Colon (tissue), 2 donors: ENCODE data around the gene SCN1B.
"Not testable (repeated sequence)": the region's sequence is repeated elsewhere in the genome, so short reads cannot be mapped to it uniquely, and the experiment has no call there.

Experiments
- FAIRE-seq: peaks from 2 replicates; lab custom pipeline; 2012; peaks lifted over from hg19 to GRCh38; lab: Jason Lieb, UNC
- donor health status: control.
- donor health status: control.

Gene SCN1B

DNA sequence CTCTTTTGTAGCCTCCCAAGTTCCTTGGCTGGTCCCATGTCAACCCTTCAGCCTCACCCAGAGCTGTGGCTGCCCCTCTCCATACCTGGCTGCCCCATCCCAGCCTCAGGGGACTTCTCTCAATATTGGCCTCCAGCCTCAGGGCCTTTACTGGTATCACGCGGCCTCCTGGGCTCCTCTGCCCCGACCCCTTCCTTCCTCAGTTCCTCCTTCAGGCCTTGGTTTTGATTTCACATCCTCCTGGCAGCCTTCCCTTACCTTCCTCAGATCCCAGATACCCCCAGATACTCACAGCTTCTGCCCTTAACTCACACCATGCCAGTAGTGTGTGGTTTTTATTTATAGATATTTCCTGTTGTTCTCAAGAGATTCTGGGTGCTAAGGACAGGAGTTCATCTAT lies 12.8 kb upstream of the SCN1B start:
- FAIRE-seq: no peak

GRCh38 chr19:35018379-35018778 lies 11.9 kb upstream of the SCN1B start:
- FAIRE-seq: no peak

GRCh38 chr19:35019144-35019543 lies 11.1 kb upstream of the SCN1B start:
- FAIRE-seq: no peak

DNA sequence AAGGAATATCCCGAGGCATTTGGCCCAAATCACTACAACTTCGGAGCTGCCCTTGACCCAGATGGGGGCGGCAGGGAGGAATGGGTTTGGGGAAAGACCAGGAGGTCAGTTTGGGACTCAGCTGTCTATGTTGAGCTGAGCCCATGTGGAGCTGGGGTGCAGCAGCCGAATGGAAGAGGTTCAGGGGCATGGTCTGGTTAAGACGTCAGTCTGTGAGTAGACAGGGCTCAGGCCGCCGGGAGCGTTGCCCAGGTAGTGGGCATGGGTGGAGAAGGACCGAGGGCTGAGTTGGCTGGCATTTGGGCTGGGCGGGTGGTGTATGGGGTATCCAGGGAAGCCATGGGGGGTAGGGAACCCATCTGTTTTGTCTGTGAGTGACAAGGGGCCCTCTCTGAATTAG lies 9.3 kb upstream of the SCN1B start:
- FAIRE-seq: no peak

GRCh38 chr19:35021596-35021995 lies 8.7 kb upstream of the SCN1B start:
- no peak for FAIRE-seq

- FAIRE-seq: no peak
Measured at GRCh38 chr19:35022460-35022859, 7.8 kb upstream of the SCN1B start.

DNA sequence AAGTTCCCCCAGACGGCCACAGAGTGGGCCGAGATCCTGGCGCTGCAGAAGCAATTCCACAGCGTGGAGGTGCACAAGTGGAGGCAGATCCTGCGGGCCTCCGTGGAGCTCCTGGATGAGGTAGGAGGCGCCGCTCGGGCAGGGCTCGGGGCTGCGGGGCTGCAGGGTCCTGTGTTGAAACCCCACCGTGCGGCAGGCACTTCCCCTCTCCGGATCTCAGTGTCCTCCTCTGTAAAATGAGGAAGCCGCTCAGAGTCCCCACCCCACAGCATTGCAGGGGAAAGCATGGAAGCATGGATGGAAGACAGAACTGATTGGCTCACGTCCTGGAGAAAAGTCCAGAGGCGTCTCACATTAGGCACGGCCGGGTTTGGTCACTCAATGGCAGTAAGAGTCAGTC lies 6.8 kb upstream of the SCN1B start:
- FAIRE-seq: no peak

- FAIRE-seq: no peak
Measured at GRCh38 chr19:35024095-35024494, 6.2 kb upstream of the SCN1B start.

- no peak for FAIRE-seq
Measured at GRCh38 chr19:35025969-35026368, 4.3 kb upstream of the SCN1B start.

DNA sequence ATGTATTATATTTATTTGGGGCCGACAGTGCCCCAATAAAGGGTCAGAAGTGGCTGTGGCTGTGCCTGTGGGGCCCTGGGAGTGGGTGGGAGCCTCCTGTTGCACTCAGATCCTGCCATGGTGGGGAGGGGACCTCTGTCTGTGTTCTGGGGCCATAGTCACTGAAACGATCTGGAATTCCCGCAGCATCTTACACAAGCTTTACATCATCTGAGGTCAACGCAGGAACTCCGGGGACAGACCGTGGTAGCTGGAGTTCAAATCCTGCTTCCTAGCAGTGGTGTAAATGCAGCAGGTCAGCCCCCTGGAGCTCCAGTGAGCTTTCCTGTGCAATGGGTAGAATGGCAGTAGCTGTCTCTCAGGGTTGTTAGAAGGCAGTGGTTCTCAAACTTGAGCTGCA lies 3.9 kb upstream of the SCN1B start:
- no peak for FAIRE-seq

- no peak for FAIRE-seq
Measured at GRCh38 chr19:35027009-35027408, 3.3 kb upstream of the SCN1B start.

GRCh38 chr19:35027851-35028599 lies 2.2 kb upstream of the SCN1B start:
- FAIRE-seq: no peak

DNA sequence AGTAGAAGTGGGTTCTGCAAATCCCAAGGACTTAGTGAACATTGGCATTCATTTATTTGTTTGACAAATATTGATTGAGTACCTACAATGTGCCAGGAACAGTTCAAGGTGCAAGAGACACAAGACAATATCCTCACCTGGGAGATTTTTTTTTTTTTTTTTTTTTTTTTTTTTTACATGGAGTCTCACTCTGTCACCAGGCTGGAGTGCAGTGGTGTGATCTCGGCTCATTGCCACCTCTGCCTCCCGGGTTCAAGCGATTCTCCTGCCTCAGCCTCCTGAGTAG lies 1.7 kb upstream of the SCN1B start:
- not testable (repeated sequence) for FAIRE-seq

- not testable (repeated sequence) for FAIRE-seq
Measured at GRCh38 chr19:35029275-35029736, 964 bp upstream of the SCN1B start.

DNA sequence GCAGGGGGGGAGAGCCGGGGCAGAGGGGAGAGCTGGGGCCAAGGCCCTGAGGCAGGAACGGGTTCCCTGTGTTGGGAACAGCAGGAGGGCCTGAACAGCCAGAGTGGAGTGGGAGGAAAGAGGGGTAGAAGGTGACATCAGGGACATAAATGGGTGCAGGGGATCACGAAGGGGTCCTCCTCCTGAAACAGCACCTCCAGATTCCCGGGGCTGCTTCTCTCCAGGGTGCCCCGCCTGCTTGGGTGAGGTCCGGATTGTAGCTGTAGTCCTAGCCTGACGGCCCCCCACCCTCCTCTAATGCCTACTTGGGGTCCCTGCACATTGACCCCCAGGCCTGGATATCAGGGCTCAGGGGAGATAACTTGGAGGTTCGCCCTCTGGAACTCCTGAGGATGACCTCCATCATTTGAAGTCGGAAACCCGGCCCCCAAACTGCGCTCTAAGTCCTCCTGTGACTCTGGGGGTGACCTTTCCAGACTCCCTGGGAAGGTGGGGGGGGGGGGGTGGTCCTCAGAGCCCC lies 473 bp upstream of the SCN1B start:
- FAIRE-seq: no peak

DNA sequence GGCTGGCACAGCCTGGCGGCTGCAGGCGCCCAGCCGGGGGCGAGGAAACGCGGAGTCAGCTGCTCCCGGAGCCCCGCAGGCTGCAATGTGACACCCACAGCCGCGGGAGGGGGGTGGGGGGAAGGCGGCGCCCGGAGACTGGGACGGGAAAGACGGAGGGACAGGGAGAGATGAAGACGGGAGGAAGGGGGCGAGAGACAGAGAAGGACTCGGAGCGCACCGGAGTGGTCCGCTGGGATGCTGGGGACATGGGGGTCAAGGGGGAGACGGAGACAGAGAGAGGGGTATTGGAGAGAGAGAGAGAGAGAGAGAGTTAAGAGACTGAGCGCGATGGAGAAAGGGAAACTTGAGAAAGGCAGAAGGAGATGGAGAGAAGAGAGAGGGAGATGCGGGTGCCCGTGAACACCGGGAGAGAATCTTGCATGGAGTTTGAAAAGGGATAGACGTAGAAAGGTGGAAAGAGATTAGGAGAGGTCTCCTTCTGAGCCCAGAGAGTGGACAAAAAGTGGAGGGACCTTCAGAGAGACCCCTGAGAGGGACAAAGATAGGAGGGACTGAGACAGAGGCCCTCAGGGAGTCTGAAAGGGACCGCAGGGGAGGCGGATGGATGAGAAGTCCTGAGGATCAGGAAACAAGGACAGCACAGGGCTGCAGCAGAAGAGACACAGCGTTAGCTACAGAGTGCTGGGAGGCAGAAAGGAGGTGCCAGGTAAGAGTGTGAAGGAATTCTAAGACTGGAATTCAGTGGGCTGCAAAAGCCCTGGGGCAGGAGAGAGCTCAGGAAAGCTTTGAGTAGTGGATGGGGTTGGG lies 1.0 kb downstream of the SCN1B start:
- FAIRE-seq: no peak

DNA sequence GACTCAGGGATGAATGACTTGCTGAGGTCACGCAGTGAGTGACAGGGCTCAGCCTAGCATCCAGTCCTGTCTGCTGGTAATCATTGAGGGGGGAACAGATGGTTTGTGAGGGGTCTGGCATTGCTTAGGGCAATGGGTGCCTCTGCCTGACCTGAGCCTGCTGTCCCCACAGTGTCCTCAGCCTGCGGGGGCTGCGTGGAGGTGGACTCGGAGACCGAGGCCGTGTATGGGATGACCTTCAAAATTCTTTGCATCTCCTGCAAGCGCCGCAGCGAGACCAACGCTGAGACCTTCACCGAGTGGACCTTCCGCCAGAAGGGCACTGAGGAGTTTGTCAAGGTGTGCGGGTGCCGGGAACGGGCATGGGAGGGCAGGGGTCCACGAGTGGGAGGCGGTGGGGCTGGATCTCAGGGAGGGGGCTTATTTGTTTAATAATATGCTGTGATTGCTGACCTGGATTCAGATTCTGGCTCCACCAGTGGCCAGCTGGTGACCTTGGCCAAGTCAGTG lies 2.1 kb downstream of the SCN1B start:
- no peak for FAIRE-seq

GRCh38 chr19:35033067-35034004 lies 3.1 kb downstream of the SCN1B start:
- no peak for FAIRE-seq

DNA sequence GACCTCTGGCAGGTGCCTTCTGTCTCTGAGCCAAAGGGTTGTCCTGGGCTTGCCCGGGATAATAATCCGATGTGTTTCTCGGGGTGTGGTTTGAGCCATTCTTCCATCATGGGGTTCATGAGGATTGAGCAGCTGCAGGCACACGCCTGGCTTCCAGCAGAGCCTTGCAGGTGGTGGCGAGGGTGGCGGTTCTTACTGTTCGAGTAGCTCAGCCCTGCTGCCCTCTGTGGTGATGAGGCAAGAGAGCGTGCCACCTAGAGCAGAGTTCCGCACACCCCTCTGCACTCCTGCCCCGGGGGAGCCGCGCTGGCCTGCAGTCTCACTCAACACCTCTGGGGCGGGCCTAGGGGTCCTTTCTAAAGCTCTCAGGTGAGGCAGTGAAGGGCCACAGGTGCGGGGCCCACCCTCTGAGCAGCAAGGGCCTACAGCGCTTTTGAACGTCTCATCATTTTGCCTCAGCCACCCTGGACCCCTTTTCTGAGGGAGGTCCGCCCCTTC lies 3.8 kb downstream of the SCN1B start:
- FAIRE-seq: no peak

DNA sequence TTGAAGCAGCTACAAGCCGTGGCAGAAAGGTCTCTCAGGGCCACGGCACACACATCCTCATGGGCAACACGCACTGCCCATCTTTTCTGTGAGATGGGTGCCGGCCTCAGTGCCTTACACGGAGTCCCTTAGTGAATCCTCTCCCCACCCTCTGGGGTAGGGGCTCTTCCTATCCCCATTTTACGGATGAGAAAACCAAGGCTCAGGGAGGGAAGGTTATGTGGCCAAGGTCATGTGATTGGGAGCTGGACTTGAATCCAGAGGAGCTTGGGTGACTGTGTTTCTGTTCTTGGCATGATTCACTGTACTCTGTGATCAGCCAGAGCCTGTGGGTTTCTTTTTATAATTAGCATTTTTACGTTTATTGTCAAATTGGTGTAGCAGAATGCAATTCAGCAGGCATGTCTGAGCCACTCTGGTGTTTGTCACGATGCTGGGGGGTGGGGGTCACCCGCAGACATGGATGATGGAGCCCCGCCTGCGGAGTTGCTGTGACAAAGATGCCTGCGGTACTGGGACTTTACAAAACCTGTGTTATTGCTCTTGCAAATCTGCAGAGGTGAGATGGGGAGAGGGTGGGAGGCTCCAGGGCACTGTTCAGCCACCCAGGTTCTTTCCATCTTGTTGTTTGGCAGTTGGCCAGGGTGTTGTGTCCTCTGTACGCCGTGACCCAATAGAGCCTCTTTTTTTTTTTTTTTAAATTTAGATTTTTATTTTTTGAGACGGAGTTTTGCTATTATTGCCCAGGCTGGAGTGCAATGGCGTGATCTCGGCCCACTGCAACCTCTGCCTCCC lies 4.5 kb downstream of the SCN1B start:
- FAIRE-seq: no peak
